GM12891 (cell line): Measurements from ENCODE around the gene RANBP3.

ENCODE experiments used
- POLR2A ChIP-seq: IDR thresholded peaks from 2 replicates; pipeline ENCODE4 v1.6.1; 2011; ENCODE audit warnings: low read depth, low read length, control low read depth
- POLR2AphosphoS5 ChIP-seq: IDR thresholded peaks from 2 replicates; pipeline ENCODE4 v1.6.1; 2011; ENCODE audit warnings: low read depth, low read length, control low read depth
- TAF1 ChIP-seq: IDR thresholded peaks from 2 replicates; pipeline ENCODE4 v1.6.1; 2011; ENCODE audit warnings: low read depth, low read length, control low read depth

GRCh38 chr19:5890099-5890498 is 87.8 kb downstream of the RANBP3 start:
- TF ChIP-seq TAF1 (no peak), POLR2A (0 out of 2 replicates have a peak, but pooled peaks have one; percentile 34), POLR2AphosphoS5 (no peak)
